Measurements from ENCODE around the gene POFUT1. TPM values are rescaled to one million over a fixed set of nuclear protein-coding genes. Genes with fewer than 3 reads are reported as not detected.
"Not testable (repeated sequence)": the region's sequence is repeated elsewhere in the genome, so short reads cannot be mapped to it uniquely, and the experiment has no call there.

The POFUT1 gene
- total and polyA plus RNA-seq, 4 donors: 10.6 to 35.2 (median 23.1) TPM

DNA sequence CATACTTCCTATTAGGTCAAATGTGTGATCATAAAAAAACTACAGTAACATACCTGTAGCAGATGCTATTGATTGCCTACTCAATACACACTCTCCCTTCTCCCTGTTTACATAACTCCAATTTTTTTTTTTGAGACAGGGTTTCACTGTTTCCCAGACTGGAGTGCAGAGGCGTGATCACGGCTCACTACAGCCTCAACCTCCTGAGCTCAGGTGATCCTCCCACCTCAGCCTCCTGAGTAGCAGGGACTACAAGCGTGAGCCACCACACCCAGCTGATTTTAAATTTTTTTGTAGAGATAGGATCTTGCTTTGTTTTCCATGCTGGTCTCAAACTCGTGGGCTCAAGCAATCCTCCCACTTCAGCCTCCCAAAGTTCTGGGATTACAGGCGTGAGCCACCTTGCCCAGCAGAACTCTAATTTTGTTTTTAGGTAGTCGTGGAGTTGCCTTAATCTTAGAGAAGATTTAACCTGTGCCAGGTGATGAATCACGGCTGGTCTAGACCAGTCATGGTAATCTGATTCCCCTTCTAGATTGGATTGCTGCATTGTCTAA, 55.8 kb downstream of the POFUT1 start:
- 73 to 78% methylated on average over 7 of the region's 7 CpGs for WGBS, 2 donors

DNA sequence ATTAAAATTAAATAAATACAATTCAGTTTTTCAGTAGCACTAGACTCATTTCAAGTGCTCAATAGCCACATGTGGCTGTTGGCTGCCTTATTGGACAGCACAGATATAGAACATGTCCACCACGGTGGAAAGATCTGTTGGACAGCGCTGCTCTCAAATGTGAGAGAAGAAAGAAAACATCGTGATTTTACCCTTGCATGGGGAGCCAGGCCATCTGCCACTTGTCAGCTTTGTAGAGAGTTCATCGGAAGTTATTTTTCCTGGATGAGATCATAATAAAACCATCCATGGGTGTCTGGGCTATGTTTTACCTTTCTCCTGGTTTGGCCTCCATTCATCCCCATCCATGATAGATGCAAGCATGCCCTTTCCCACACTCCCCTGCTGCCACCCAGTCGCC, 63.9 kb downstream of the POFUT1 start:
- Histone ChIP-seq H3K4me1 (ENCODE audit: control insufficient read depth in 1 of 2, insufficient read depth in 2 of 2, low read length in 2 of 2) (no peaks in the 10 kb centered on the region), H3K27me3 (ENCODE audit: control insufficient read depth in 1 of 2, insufficient read depth in 2 of 2, low read length in 1 of 2) (no peaks in the 10 kb centered on the region), H3K36me3 (ENCODE audit: control insufficient read depth in 1 of 2, insufficient read depth in 2 of 2, low read length in 1 of 2) (no peaks in the 10 kb centered on the region), H3K27ac (ENCODE audit: low read depth in 1 of 2, low read length in 2 of 2) (no peak overlapping the region), H3K4me3 (ENCODE audit: low read length in 2 of 2) (no peak overlapping the region), H3K9me3 (ENCODE audit: control insufficient read depth, low read length) (no peaks in the 10 kb centered on the region)
- intact Hi-C loops (cut with DNase I): loop anchor here in 1 of 2 donors (10.0 kb wide), 1 partner anchor 213 kb away; no protein-coding TSS in a partner anchor
- ATAC-seq (ENCODE audit: low FRiP score) (no peak), DNase-seq (no peak)
- WGBS, 2 donors: 57 to 60% methylated on average over 5 of the region's 5 CpGs

More for the DNA sequence above, 55.8 kb downstream of the POFUT1 start:
- H3K27ac ChIP-seq (ENCODE audit: low read depth in 1 of 2, low read length in 2 of 2): no peak overlapping the region
- no peak for ATAC-seq (ENCODE audit: low FRiP score)
- intact Hi-C loops (cut with DNase I): no loop called here
- peak in 1 of 2 donors; percentile 14 for DNase-seq
- no peaks in the 10 kb centered on the region for H3K27me3 ChIP-seq (ENCODE audit: control insufficient read depth in 1 of 2, insufficient read depth in 2 of 2, low read length in 1 of 2)
- H3K36me3 ChIP-seq (ENCODE audit: control insufficient read depth in 1 of 2, insufficient read depth in 2 of 2, low read length in 1 of 2): no peaks in the 10 kb centered on the region
- H3K4me1 ChIP-seq (ENCODE audit: control insufficient read depth in 1 of 2, insufficient read depth in 2 of 2, low read length in 2 of 2): no peaks in the 10 kb centered on the region
- no peaks in the 10 kb centered on the region for H3K9me3 ChIP-seq (ENCODE audit: control insufficient read depth, low read length)
- no peak overlapping the region for H3K4me3 ChIP-seq (ENCODE audit: low read length in 2 of 2)

DNA sequence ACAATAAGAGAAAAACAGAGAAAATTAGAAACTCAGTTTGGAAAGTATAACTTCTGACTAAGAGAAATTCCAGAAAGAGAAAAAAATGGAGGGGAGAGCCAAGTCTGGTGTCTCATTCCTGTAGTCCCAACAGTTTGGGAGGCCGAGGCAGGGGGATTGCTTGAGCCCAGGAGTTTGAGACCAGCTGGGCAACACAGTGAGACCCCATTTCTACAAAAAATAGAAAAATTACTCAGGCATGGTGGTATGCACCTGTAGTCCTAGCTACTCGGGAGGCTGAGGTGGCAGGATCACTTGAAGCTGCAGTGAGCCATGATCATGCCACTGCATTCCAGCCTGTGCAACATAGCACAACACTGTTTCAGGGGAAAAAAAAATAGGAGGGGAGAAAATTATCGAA, 66.7 kb downstream of the POFUT1 start:
- Histone ChIP-seq H3K4me3 (ENCODE audit: low read length in 2 of 2) (no peak overlapping the region), H3K27ac (ENCODE audit: low read depth in 1 of 2, low read length in 2 of 2) (no peak overlapping the region), H3K9me3 (ENCODE audit: control insufficient read depth, low read length) (no peaks in the 10 kb centered on the region), H3K27me3 (ENCODE audit: control insufficient read depth in 1 of 2, insufficient read depth in 2 of 2, low read length in 1 of 2) (no peaks in the 10 kb centered on the region), H3K36me3 (ENCODE audit: control insufficient read depth in 1 of 2, insufficient read depth in 2 of 2, low read length in 1 of 2) (no peaks in the 10 kb centered on the region), H3K4me1 (ENCODE audit: control insufficient read depth in 1 of 2, insufficient read depth in 2 of 2, low read length in 2 of 2) (no peaks in the 10 kb centered on the region)
- DNase-seq: no peak
- ATAC-seq (ENCODE audit: low FRiP score): no peak
- intact Hi-C loops (cut with DNase I): loop anchor here in 1 of 2 donors (10.0 kb wide), 1 partner anchor 210 kb away; no protein-coding TSS in a partner anchor
- WGBS, 2 donors: 82 to 89% methylated on average over 3 of the region's 3 CpGs

DNA sequence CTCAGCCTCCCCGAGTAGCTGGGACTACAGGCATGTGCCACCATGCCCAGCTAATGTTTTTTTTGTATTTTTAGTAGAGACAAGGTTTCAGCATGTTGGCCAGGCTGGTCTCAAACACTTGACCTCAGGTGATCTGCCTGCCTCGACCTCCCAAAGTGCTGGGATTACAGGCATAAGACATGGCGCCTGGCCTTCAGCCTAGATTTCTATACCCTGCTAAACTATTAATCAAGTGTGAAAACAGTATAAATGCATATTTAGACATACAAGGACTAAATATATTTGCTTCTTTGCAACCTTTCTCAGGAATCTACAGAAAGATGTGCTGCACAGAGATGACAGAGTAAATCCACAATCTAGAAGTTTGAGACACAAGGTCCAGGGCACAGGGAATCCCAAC, 67.5 kb downstream of the POFUT1 start:
- DNase-seq; H3K27me3 ChIP-seq (ENCODE audit: control insufficient read depth in 1 of 2, insufficient read depth in 2 of 2, low read length in 1 of 2); H3K4me3 ChIP-seq (ENCODE audit: low read length in 2 of 2); ATAC-seq (ENCODE audit: low FRiP score); H3K27ac ChIP-seq (ENCODE audit: low read depth in 1 of 2, low read length in 2 of 2); H3K4me1 ChIP-seq (ENCODE audit: control insufficient read depth in 1 of 2, insufficient read depth in 2 of 2, low read length in 2 of 2); H3K9me3 ChIP-seq (ENCODE audit: control insufficient read depth, low read length); H3K36me3 ChIP-seq (ENCODE audit: control insufficient read depth in 1 of 2, insufficient read depth in 2 of 2, low read length in 1 of 2): not testable (repeated sequence)
- 84 to 90% methylated on average over 3 of the region's 3 CpGs for WGBS, 2 donors
- intact Hi-C loops (cut with DNase I): loop anchor here in 1 of 2 donors (10.0 kb wide), 1 partner anchor 210 kb away; no protein-coding TSS in a partner anchor

- peak within 1 kb of the TSS; percentile 22 to 81 for H3K4me3 ChIP-seq (ENCODE audit: low read length in 2 of 2)
- peak within 1 kb of the TSS in 1 of 2 donors; percentile 38 for H3K27ac ChIP-seq (ENCODE audit: low read depth in 1 of 2, low read length in 2 of 2)
- intact Hi-C loops (cut with DNase I): loop anchor here in 1 of 2 donors (10.0 kb wide), 1 partner anchor 207 kb away; no protein-coding TSS in a partner anchor
- H3K36me3 ChIP-seq (ENCODE audit: control insufficient read depth in 1 of 2, insufficient read depth in 2 of 2, low read length in 1 of 2): no peaks in the 10 kb centered on the region
- no peaks in the 10 kb centered on the region for H3K27me3 ChIP-seq (ENCODE audit: control insufficient read depth in 1 of 2, insufficient read depth in 2 of 2, low read length in 1 of 2)
- 1 to 2% methylated on average over 36 to 62 of the region's 62 CpGs for WGBS, 2 donors
- ATAC-seq (ENCODE audit: low FRiP score) (peak; percentile 91), DNase-seq (peak; percentile 92 to 93)
- no peaks in the 10 kb centered on the region for H3K4me1 ChIP-seq (ENCODE audit: control insufficient read depth in 1 of 2, insufficient read depth in 2 of 2, low read length in 2 of 2)
- no peaks in the 10 kb centered on the region for H3K9me3 ChIP-seq (ENCODE audit: control insufficient read depth, low read length)
Observed at GRCh38 chr20:32277361-32278198, 69.9 kb downstream of the POFUT1 start, which contains the start of gene KIF3B. Gene KIF3B (plus strand): TSS chr20:32277651. CDS start chr20:32309778, 32,127 bp downstream.

GRCh38 chr20:32278199-32278643, 70.5 kb downstream of the POFUT1 start:
- WGBS, 2 donors: 48 to 52% methylated on average over 4 of the region's 4 CpGs
- ATAC-seq (ENCODE audit: low FRiP score) (no peak), DNase-seq (no peak)
- H3K9me3 ChIP-seq (ENCODE audit: control insufficient read depth, low read length): no peaks in the 10 kb centered on the region
- H3K36me3 ChIP-seq (ENCODE audit: control insufficient read depth in 1 of 2, insufficient read depth in 2 of 2, low read length in 1 of 2): no peaks in the 10 kb centered on the region
- H3K4me1 ChIP-seq (ENCODE audit: control insufficient read depth in 1 of 2, insufficient read depth in 2 of 2, low read length in 2 of 2): no peaks in the 10 kb centered on the region
- H3K27ac ChIP-seq (ENCODE audit: low read depth in 1 of 2, low read length in 2 of 2): no peak overlapping the region
- H3K4me3 ChIP-seq (ENCODE audit: low read length in 2 of 2): peak overlapping the region in 1 of 2 donors; percentile 81
- intact Hi-C loops (cut with DNase I): loop anchor here in 1 of 2 donors (10.0 kb wide), 1 partner anchor 207 kb away; no protein-coding TSS in a partner anchor
- H3K27me3 ChIP-seq (ENCODE audit: control insufficient read depth in 1 of 2, insufficient read depth in 2 of 2, low read length in 1 of 2): no peaks in the 10 kb centered on the region

- H3K27me3 ChIP-seq (ENCODE audit: control insufficient read depth in 1 of 2, insufficient read depth in 2 of 2, low read length in 1 of 2): no peaks in the 10 kb centered on the region
- H3K36me3 ChIP-seq (ENCODE audit: control insufficient read depth in 1 of 2, insufficient read depth in 2 of 2, low read length in 1 of 2): no peaks in the 10 kb centered on the region
- ATAC-seq (ENCODE audit: low FRiP score): no peak
- no peak for DNase-seq
- no peak overlapping the region for H3K4me3 ChIP-seq (ENCODE audit: low read length in 2 of 2)
- WGBS, 2 donors: 72 to 75% methylated on average over 4 of the region's 4 CpGs
- no peaks in the 10 kb centered on the region for H3K9me3 ChIP-seq (ENCODE audit: control insufficient read depth, low read length)
- H3K27ac ChIP-seq (ENCODE audit: low read depth in 1 of 2, low read length in 2 of 2): no peak overlapping the region
- intact Hi-C loops (cut with DNase I): no loop called here
- peaks cover 2% of the 10 kb centered on the region in 2 donors for H3K4me1 ChIP-seq (ENCODE audit: control insufficient read depth in 1 of 2, insufficient read depth in 2 of 2, low read length in 2 of 2)
Observed at GRCh38 chr20:32281711-32282110, 74.0 kb downstream of the POFUT1 start.

GRCh38 chr20:32282461-32282860, 74.8 kb downstream of the POFUT1 start:
- no peak for DNase-seq
- Histone ChIP-seq H3K4me3 (ENCODE audit: low read length in 2 of 2) (no peak overlapping the region), H3K9me3 (ENCODE audit: control insufficient read depth, low read length) (no peaks in the 10 kb centered on the region), H3K4me1 (ENCODE audit: control insufficient read depth in 1 of 2, insufficient read depth in 2 of 2, low read length in 2 of 2) (peaks cover 2% of the 10 kb centered on the region in 2 donors), H3K27me3 (ENCODE audit: control insufficient read depth in 1 of 2, insufficient read depth in 2 of 2, low read length in 1 of 2) (no peaks in the 10 kb centered on the region), H3K36me3 (ENCODE audit: control insufficient read depth in 1 of 2, insufficient read depth in 2 of 2, low read length in 1 of 2) (no peaks in the 10 kb centered on the region), H3K27ac (ENCODE audit: low read depth in 1 of 2, low read length in 2 of 2) (no peak overlapping the region)
- WGBS, 2 donors: 2 to 10% methylated on average over 4 of the region's 4 CpGs
- no peak for ATAC-seq (ENCODE audit: low FRiP score)
- intact Hi-C loops (cut with DNase I): no loop called here
